Umbilical cord (tissue), 2 donors: Measurements from ENCODE around the gene SPINDOC. TPM values are rescaled to one million over a fixed set of nuclear protein-coding genes. Genes with fewer than 3 reads are reported as not detected.
"Not testable (repeated sequence)": the region's sequence is repeated elsewhere in the genome, so short reads cannot be mapped to it uniquely, and the experiment has no call there.

Experiments
- DNase-seq: peaks from one replicate; pipeline ENCODE4 v3.0.0-alpha.2; 2015; ENCODE audit warnings: low spot score
- total RNA-seq: library from RNA; depleted of rRNA; stranded (reverse); fragments of >200 nt; gene quantifications from one replicate; pipeline ENCODE4 v1.2.3, GENCODE V29; 2014; ENCODE audit warnings: low replicate concordance; ENCODE audit not compliant: insufficient read depth

Gene SPINDOC
- total RNA-seq, 1 donor from 2014 or later: 6.0 TPM

- DNase-seq: no peak
Measured at GRCh38 chr11:63854696-63855095, 41.4 kb downstream of the SPINDOC start.

GRCh38 chr11:63855975-63856374 is 42.7 kb downstream of the SPINDOC start:
- DNase-seq: no peak

DNA sequence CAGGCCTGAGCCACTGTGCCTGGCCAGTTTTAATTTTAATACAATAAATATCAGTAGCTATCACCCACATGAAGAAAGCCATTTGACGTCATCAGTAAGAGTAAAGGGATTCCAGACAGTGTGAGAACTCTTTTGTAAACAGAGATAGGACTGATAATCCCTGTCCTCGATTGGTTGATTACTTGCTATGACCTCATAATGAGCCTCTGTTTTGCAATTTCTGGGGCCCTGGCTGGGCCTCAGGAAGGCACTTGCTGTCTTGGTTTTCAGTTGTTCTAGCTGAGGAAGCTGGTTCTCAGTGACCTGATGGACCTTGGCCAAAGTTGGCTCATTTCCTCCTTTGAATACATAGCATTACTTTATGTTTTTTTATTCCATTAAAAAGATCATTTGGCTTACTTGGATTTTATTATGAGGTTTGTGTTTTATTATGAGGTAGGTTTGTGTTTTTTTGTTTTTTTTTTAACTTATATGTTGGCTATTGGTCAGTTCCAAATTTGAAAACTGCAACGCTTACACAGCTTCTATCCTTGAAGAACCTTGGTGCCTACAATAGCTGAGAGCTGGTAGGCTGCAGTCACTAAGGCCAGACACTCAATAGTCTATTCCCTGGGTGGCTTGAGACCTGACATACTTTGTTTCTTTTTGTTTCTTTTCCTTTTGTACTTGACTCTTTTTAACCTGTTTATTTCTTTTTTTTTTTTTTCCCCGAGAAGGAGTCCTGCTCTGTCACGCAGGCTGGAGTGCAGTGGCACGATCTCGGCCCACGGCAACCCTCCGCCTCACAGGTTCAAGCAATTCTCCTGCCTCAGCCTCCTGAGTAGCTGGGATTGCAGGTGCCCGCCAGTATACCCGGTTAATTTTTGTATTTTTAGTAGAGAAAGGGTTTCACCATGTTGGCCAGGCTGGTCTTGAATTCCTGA is 45.6 kb downstream of the SPINDOC start:
- DNase-seq: peak; percentile 46

DNA sequence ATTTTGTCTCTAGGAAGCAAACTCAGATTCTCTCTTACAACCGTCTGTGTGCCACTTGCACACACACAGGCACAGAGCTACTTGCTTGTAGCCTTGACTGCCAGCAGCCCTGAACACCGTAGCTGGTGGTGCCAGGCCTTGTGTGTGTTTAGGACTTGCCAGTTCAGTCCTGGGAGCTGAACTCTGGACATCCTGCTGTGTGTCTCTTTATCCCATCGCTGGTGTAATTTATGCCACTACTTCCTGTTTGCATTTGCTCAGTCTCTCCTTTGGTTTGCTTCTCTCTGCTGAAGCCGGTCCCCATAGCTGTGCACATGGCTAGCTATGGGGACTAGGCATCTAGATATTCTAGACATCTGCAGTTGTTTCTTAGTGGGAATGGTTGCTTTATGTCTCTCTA is 49.7 kb downstream of the SPINDOC start:
- DNase-seq: no peak

DNA sequence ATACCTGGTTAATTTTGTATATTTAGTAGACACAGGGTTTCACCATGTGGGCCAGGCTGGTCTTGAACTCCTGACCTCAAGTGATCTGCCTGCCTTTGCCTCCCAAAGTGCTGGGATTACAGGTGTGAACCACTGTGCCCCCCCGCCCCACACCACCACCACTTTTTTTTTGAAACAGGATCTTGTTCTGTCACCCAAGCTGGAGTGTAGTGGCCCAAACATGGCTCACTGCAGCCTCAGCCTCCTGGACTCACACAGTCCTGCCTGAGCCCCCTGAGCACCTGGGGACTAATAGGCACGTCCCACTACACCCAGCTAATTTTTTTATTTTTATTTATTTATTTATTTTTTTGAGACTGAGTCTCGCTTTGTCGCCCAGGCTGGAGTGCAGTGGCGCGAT is 50.4 kb downstream of the SPINDOC start:
- not testable (repeated sequence) for DNase-seq

DNA sequence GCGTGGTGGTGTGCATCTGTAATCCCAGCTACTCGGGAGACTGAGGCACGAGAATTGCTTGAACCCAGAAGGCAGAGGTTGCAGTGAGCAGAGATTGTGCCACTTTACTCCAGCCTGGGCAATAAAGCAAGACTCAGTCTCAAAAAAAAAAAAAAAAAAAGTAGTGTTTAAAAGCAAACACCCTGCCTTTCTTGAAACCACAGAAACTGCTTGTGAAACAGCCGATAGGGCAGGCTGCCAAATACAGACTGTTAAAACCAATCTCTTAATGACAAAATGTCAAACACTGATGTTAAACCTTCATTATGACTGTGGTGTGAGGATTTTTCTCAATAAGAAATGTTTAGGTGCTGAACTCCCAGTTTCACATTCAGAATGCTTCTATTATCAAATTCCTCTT is 53.0 kb downstream of the SPINDOC start:
- no peak for DNase-seq

GRCh38 chr11:63867511-63867910 is 54.3 kb downstream of the SPINDOC start:
- DNase-seq: no peak

GRCh38 chr11:63868399-63869064 is 55.3 kb downstream of the SPINDOC start:
- DNase-seq: no peak

DNA sequence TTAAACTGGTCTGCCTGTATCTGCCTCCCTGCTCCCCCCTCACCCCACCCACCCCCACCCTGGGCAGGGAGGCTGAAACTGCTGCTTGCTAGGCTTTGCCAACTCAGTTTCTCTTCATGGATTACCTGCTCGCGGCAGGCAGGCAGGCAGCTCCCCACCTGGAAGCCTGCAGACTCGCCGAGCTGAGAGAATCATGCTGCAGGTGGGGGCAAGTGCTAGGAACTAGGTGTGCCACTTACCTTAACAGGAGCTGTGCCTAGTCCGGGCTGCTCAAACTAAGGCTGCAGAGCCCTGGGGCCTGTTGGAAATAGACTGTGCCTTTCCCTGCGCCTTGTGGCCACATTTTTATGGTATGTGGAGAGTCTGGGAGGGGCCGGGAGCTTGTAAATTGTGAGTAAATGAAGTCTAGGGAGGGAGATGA is 55.9 kb downstream of the SPINDOC start:
- no peak for DNase-seq

DNA sequence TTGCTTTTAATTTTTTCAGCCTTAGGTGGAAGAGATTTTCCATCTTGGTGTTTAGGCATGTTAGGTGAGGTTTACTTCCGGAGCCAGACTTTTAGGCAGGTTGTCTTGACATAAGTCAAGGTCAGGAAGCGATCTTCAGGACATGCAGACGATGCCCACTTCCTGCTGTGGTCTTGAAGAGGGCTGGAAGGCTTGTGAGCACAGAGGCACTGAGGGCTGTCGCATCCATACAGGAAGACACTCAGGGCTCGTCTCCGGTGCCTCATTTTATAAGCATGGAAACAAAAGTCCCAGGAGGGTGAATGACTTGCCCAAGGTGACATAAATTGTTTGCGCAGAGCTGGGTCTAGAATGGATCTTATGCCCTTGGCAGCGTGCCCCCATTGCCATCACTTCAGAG is 56.4 kb downstream of the SPINDOC start:
- DNase-seq: no peak

- no peak for DNase-seq
Measured at GRCh38 chr11:63870351-63871140, 57.3 kb downstream of the SPINDOC start.

DNA sequence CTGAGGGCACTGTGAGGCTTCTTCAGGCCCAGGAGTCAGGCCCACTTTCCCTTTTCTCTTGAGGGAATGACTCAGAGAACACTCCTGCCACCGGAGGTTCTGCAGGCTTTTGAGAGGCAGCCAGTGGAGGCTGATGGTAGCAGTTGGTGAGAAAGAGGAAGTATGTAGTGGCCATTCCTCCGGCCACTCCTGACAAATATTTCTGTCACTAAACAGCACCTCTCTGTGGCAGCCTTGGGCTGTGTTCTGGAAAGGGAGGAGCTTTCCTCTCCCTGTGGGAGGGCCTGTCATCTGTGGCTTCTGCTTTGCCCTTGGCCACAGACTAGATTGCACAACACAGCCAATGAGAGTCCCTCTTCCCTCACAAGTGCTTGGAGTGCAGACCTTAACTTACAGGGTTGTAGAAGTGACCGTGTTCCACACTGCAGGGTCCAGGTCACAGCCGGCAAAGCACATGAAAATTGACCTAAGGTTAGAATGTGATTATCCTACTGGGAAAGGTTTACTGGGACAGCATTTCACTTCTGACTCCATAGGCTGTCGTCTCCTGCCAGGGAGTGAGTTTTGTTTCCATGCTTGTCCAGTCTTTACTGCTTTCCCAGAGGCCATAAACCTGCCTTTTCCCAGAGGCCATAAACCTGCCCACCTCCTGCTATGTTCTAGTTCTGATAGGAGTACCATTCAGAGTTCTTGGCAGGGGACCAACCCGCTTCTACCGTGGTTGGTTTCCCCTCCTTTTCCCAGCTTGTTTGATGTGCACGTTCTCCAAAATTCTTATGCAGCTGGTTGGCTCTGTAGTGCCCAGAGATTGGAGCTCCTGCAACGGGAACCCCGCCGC is 58.9 kb downstream of the SPINDOC start:
- peak; percentile 83 for DNase-seq

GRCh38 chr11:63872800-63873197 is 59.5 kb downstream of the SPINDOC start:
- DNase-seq: no peak

- no peak for DNase-seq
Measured at GRCh38 chr11:63873311-63873710, 60.1 kb downstream of the SPINDOC start.

GRCh38 chr11:63874511-63874910 is 61.3 kb downstream of the SPINDOC start:
- DNase-seq: no peak

- DNase-seq: no peak
Measured at GRCh38 chr11:63875506-63876065, 62.3 kb downstream of the SPINDOC start.

DNA sequence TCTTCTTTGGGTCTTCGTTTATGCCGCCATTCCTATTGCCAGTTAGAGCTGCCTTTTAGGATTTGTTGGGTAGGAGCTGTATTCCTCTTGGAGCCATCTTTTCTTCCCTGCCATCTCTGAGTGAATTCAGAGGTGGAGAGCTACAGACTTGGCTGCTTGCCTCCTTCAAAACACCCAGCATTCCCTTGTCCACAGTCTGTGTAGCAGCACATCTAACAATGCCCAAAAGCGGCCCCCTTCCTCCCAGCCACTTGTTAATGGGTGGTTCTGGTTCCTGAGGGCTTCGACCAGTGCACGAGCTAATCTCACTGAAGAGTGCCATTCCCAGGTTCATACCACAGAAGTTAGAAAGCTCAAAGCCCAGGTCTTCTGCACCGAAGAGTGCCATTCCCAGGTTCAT is 63.4 kb downstream of the SPINDOC start:
- no peak for DNase-seq
